ENCODE data around the gene PRDM16. TPM values are rescaled to one million over a fixed set of nuclear protein-coding genes. Genes with fewer than 3 reads are reported as not detected.

PRDM16 gene
- total and polyA plus RNA-seq, 4 donors: 0.05 to 0.67 (median 0.19) TPM

DNA sequence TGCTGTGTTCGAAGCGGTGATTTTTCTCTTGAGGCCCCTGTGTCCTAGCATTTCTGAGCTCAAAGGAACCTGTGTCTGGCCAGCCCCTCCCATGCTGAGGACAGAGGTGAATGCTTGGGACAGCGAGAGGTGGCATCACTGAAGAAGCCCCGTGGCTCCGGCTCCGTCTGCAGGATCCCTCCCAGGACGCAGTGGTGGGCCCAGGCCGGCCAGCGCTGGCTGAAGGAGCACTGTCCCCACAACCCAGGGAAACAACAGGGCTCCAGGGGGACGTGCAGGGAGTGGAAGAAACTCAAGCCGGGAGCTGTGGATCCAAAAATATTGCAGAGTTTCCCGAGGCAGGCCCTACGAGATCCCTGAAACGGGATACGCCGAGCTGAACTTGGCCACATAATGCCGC, 221.4 kb downstream of the PRDM16 start:
- no peak overlapping the region for H3K4me3 ChIP-seq (ENCODE audit: low read depth in 1 of 3, low read length in 3 of 3)
- no peak overlapping the region for H3K9ac ChIP-seq (ENCODE audit: low read depth in 1 of 2, low read length in 2 of 2)
- 86% methylated on average over 17 of the region's 17 CpGs for WGBS
- peaks cover 0 to 2% (median 0%) of the 10 kb centered on the region in 4 donors for H3K4me1 ChIP-seq (ENCODE audit: control insufficient read depth in 4 of 4, insufficient read depth in 4 of 4, low read length in 3 of 4)
- no peak for TF ChIP-seq EGR1 (IDR thresholded peaks at IDR 0.05; ENCODE audit: low read depth in 2 of 2)
- H3K27me3 ChIP-seq (ENCODE audit: control insufficient read depth in 4 of 4, insufficient read depth in 4 of 4, low read length in 3 of 4): peaks cover 0 to 2% (median 0%) of the 10 kb centered on the region in 4 donors
- H3K36me3 ChIP-seq (ENCODE audit: control insufficient read depth in 4 of 4, insufficient read depth in 3 of 4, low read depth in 1 of 4, low read length in 3 of 4): no peaks in the 10 kb centered on the region
- no peak overlapping the region for H3K27ac ChIP-seq (ENCODE audit: low read depth in 1 of 2, low read length in 2 of 2)
- no peak for DNase-seq (ENCODE audit: low spot score)
- no peaks in the 10 kb centered on the region for H3K9me3 ChIP-seq (ENCODE audit: control insufficient read depth in 4 of 4, low read length in 3 of 4)

DNA sequence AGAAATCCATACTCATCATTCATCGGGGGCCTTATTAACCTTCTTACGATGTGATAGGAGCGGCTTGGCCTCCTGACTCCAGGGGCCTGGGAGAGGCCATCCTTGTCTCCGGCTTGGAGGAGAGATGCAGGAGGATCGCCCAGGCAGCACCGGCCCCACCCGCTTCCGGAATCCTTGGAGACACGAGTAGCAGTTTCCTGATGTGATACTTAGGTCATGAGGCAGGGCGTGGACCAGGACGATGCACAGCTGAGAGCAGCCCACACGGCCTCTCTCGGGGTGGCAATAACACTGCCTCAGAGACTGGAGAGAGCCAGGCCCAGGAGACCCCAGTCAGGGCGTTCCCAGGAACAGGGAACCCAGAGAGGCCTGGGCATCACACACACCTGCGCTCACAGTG, 221.9 kb downstream of the PRDM16 start:
- no peaks in the 10 kb centered on the region for H3K9me3 ChIP-seq (ENCODE audit: control insufficient read depth in 4 of 4, low read length in 3 of 4)
- H3K4me1 ChIP-seq (ENCODE audit: control insufficient read depth in 4 of 4, insufficient read depth in 4 of 4, low read length in 3 of 4): peaks cover 0 to 2% (median 0%) of the 10 kb centered on the region in 4 donors
- no peak overlapping the region for H3K27ac ChIP-seq (ENCODE audit: low read depth in 1 of 2, low read length in 2 of 2)
- no peak overlapping the region for H3K4me3 ChIP-seq (ENCODE audit: low read depth in 1 of 3, low read length in 3 of 3)
- no peak overlapping the region for H3K9ac ChIP-seq (ENCODE audit: low read depth in 1 of 2, low read length in 2 of 2)
- peaks cover 0 to 2% (median 0%) of the 10 kb centered on the region in 4 donors for H3K27me3 ChIP-seq (ENCODE audit: control insufficient read depth in 4 of 4, insufficient read depth in 4 of 4, low read length in 3 of 4)
- no peak for TF ChIP-seq RXRA (IDR thresholded peaks at IDR 0.05)
- TF ChIP-seq HNF4A (conservative IDR thresholded peaks at IDR 0.05): no peak
- TF ChIP-seq, protein P1, sequence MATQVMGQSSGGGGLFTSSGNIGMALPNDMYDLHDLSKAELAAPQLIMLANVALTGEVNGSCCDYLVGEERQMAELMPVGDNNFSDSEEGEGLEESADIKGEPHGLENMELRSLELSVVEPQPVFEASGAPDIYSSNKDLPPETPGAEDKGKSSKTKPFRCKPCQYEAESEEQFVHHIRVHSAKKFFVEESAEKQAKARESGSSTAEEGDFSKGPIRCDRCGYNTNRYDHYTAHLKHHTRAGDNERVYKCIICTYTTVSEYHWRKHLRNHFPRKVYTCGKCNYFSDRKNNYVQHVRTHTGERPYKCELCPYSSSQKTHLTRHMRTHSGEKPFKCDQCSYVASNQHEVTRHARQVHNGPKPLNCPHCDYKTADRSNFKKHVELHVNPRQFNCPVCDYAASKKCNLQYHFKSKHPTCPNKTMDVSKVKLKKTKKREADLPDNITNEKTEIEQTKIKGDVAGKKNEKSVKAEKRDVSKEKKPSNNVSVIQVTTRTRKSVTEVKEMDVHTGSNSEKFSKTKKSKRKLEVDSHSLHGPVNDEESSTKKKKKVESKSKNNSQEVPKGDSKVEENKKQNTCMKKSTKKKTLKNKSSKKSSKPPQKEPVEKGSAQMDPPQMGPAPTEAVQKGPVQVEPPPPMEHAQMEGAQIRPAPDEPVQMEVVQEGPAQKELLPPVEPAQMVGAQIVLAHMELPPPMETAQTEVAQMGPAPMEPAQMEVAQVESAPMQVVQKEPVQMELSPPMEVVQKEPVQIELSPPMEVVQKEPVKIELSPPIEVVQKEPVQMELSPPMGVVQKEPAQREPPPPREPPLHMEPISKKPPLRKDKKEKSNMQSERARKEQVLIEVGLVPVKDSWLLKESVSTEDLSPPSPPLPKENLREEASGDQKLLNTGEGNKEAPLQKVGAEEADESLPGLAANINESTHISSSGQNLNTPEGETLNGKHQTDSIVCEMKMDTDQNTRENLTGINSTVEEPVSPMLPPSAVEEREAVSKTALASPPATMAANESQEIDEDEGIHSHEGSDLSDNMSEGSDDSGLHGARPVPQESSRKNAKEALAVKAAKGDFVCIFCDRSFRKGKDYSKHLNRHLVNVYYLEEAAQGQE (IDR thresholded peaks at IDR 0.05): no peak
- TF ChIP-seq JUND (IDR thresholded peaks at IDR 0.05): no peak
- TF ChIP-seq, protein P2, sequence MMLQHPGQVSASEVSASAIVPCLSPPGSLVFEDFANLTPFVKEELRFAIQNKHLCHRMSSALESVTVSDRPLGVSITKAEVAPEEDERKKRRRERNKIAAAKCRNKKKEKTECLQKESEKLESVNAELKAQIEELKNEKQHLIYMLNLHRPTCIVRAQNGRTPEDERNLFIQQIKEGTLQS (IDR thresholded peaks at IDR 0.05): no peak
- TF ChIP-seq SP1 (IDR thresholded peaks at IDR 0.05): no peak
- TF ChIP-seq YY1 (IDR thresholded peaks at IDR 0.05): no peak
- TF ChIP-seq, protein P3, sequence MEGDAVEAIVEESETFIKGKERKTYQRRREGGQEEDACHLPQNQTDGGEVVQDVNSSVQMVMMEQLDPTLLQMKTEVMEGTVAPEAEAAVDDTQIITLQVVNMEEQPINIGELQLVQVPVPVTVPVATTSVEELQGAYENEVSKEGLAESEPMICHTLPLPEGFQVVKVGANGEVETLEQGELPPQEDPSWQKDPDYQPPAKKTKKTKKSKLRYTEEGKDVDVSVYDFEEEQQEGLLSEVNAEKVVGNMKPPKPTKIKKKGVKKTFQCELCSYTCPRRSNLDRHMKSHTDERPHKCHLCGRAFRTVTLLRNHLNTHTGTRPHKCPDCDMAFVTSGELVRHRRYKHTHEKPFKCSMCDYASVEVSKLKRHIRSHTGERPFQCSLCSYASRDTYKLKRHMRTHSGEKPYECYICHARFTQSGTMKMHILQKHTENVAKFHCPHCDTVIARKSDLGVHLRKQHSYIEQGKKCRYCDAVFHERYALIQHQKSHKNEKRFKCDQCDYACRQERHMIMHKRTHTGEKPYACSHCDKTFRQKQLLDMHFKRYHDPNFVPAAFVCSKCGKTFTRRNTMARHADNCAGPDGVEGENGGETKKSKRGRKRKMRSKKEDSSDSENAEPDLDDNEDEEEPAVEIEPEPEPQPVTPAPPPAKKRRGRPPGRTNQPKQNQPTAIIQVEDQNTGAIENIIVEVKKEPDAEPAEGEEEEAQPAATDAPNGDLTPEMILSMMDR (IDR thresholded peaks at IDR 0.05; ENCODE audit: low read depth, low read length, missing input control): no peak
- no peak for TF ChIP-seq NR2F2 (IDR thresholded peaks at IDR 0.05)
- TF ChIP-seq, protein P4, sequence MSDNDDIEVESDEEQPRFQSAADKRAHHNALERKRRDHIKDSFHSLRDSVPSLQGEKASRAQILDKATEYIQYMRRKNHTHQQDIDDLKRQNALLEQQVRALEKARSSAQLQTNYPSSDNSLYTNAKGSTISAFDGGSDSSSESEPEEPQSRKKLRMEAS (IDR thresholded peaks at IDR 0.05): no peak
- no peak for TF ChIP-seq FOXA1 (IDR thresholded peaks at IDR 0.05)
- TF ChIP-seq FOXA2 (IDR thresholded peaks at IDR 0.05): no peak
- TF ChIP-seq EGR1 (IDR thresholded peaks at IDR 0.05; ENCODE audit: low read depth in 2 of 2): no peak
- TF ChIP-seq, protein P5, sequence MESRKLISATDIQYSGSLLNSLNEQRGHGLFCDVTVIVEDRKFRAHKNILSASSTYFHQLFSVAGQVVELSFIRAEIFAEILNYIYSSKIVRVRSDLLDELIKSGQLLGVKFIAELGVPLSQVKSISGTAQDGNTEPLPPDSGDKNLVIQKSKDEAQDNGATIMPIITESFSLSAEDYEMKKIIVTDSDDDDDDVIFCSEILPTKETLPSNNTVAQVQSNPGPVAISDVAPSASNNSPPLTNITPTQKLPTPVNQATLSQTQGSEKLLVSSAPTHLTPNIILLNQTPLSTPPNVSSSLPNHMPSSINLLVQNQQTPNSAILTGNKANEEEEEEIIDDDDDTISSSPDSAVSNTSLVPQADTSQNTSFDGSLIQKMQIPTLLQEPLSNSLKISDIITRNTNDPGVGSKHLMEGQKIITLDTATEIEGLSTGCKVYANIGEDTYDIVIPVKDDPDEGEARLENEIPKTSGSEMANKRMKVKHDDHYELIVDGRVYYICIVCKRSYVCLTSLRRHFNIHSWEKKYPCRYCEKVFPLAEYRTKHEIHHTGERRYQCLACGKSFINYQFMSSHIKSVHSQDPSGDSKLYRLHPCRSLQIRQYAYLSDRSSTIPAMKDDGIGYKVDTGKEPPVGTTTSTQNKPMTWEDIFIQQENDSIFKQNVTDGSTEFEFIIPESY (IDR thresholded peaks at IDR 0.05): no peak
- no peak for TF ChIP-seq TAF1 (conservative IDR thresholded peaks at IDR 0.05)
- TF ChIP-seq GABPA (IDR thresholded peaks at IDR 0.05 in 1 of 2, conservative IDR thresholded peaks at IDR 0.05 in 1 of 2): no peak
- TF ChIP-seq HNF4G (IDR thresholded peaks at IDR 0.05): no peak
- TF ChIP-seq RAD21 (IDR thresholded peaks at IDR 0.05): no peak
- DNase-seq (ENCODE audit: low spot score): no peak
- no peaks in the 10 kb centered on the region for H3K36me3 ChIP-seq (ENCODE audit: control insufficient read depth in 4 of 4, insufficient read depth in 3 of 4, low read depth in 1 of 4, low read length in 3 of 4)
- 82% methylated on average over 15 of the region's 15 CpGs for WGBS
